ENCODE results near the gene PCSK5.

PCSK5 gene

GRCh38 chr9:76115982-76116646 is 225.6 kb downstream of the PCSK5 start:
- DNase-seq (no peak), ATAC-seq (ENCODE audit: insufficient read depth, low read depth) (no peak)
- H4K20me1 ChIP-seq (ENCODE audit: insufficient read depth, low read length), result no peaks in the 10 kb centered on the region
- H3K36me3 ChIP-seq (ENCODE audit: insufficient read depth, low read length), result peaks cover 3% of the 10 kb centered on the region; the same call in 1 of the 2 replicates
- no peak overlapping the region for H3K27ac ChIP-seq (ENCODE audit: low read length)
- H3K4me2 ChIP-seq (ENCODE audit: insufficient read depth, low read length), result no peak overlapping the region
- no peaks in the 10 kb centered on the region for H3K4me1 ChIP-seq (ENCODE audit: insufficient read depth, low read length)
- no peaks in the 10 kb centered on the region for H3K9me3 ChIP-seq (ENCODE audit: insufficient read depth, low read length, severe bottlenecking)
- no peaks in the 10 kb centered on the region for H3K79me2 ChIP-seq (ENCODE audit: insufficient read depth, low read length)
- no peaks in the 10 kb centered on the region for H3K27me3 ChIP-seq (ENCODE audit: insufficient read depth, low read length, poor library complexity)
- no peak overlapping the region for H2AFZ ChIP-seq (ENCODE audit: low read depth, low read length)
- H3K9ac ChIP-seq (ENCODE audit: low read depth, low read length), result no peak overlapping the region
- no peak overlapping the region for H3K4me3 ChIP-seq (ENCODE audit: low read depth in 1 of 2, low read length in 2 of 2)
- no peak for TF ChIP-seq CTCF (IDR thresholded peaks at IDR 0.05; ENCODE audit: borderline replicate concordance, extremely low read depth, low read length, poor library complexity, severe bottlenecking)
- TF ChIP-seq EZH2 (IDR thresholded peaks at IDR 0.05; ENCODE audit: borderline replicate concordance, low read depth, low read length, severe bottlenecking), result no peak

GRCh38 chr9:76116913-76117312 is 226.4 kb downstream of the PCSK5 start:
- no peak for TF ChIP-seq CTCF (IDR thresholded peaks at IDR 0.05; ENCODE audit: borderline replicate concordance, extremely low read depth, low read length, poor library complexity, severe bottlenecking)
- TF ChIP-seq EZH2 (IDR thresholded peaks at IDR 0.05; ENCODE audit: borderline replicate concordance, low read depth, low read length, severe bottlenecking), result no peak
- ATAC-seq (ENCODE audit: insufficient read depth, low read depth), result no peak
- peaks cover 3% of the 10 kb centered on the region; the same call in 1 of the 2 replicates for H3K36me3 ChIP-seq (ENCODE audit: insufficient read depth, low read length)
- no peak overlapping the region for H3K4me2 ChIP-seq (ENCODE audit: insufficient read depth, low read length)
- H3K27me3 ChIP-seq (ENCODE audit: insufficient read depth, low read length, poor library complexity), result no peaks in the 10 kb centered on the region
- no peak for DNase-seq
- no peak overlapping the region for H2AFZ ChIP-seq (ENCODE audit: low read depth, low read length)
- no peaks in the 10 kb centered on the region for H4K20me1 ChIP-seq (ENCODE audit: insufficient read depth, low read length)
- no peak overlapping the region for H3K27ac ChIP-seq (ENCODE audit: low read length)
- no peaks in the 10 kb centered on the region for H3K79me2 ChIP-seq (ENCODE audit: insufficient read depth, low read length)
- H3K4me1 ChIP-seq (ENCODE audit: insufficient read depth, low read length), result no peaks in the 10 kb centered on the region
- no peak overlapping the region for H3K9ac ChIP-seq (ENCODE audit: low read depth, low read length)
- H3K9me3 ChIP-seq (ENCODE audit: insufficient read depth, low read length, severe bottlenecking), result no peaks in the 10 kb centered on the region
- no peak overlapping the region for H3K4me3 ChIP-seq (ENCODE audit: low read depth in 1 of 2, low read length in 2 of 2)

- H3K27me3 ChIP-seq (ENCODE audit: insufficient read depth, low read length, poor library complexity), result no peaks in the 10 kb centered on the region
- ATAC-seq (ENCODE audit: insufficient read depth, low read depth) (no peak), DNase-seq (no peak)
- H3K4me3 ChIP-seq (ENCODE audit: low read depth in 1 of 2, low read length in 2 of 2), result no peak overlapping the region
- no peak overlapping the region for H3K9ac ChIP-seq (ENCODE audit: low read depth, low read length)
- no peak for TF ChIP-seq EZH2 (IDR thresholded peaks at IDR 0.05; ENCODE audit: borderline replicate concordance, low read depth, low read length, severe bottlenecking)
- TF ChIP-seq CTCF (IDR thresholded peaks at IDR 0.05; ENCODE audit: borderline replicate concordance, extremely low read depth, low read length, poor library complexity, severe bottlenecking), result no peak
- H3K36me3 ChIP-seq (ENCODE audit: insufficient read depth, low read length), result no peaks in the 10 kb centered on the region
- no peak overlapping the region for H3K4me2 ChIP-seq (ENCODE audit: insufficient read depth, low read length)
- no peaks in the 10 kb centered on the region for H3K9me3 ChIP-seq (ENCODE audit: insufficient read depth, low read length, severe bottlenecking)
- H3K79me2 ChIP-seq (ENCODE audit: insufficient read depth, low read length), result no peaks in the 10 kb centered on the region
- H2AFZ ChIP-seq (ENCODE audit: low read depth, low read length), result no peak overlapping the region
- H3K4me1 ChIP-seq (ENCODE audit: insufficient read depth, low read length), result no peaks in the 10 kb centered on the region
- H3K27ac ChIP-seq (ENCODE audit: low read length), result no peak overlapping the region
- no peaks in the 10 kb centered on the region for H4K20me1 ChIP-seq (ENCODE audit: insufficient read depth, low read length)
These were observed 237.2 kb downstream of the PCSK5 start for GRCh38 chr9:76127637-76128036.

All from DND-41 (cell line).